Stomach (tissue), 9 donors: ENCODE results near the gene DDHD1. TPM values are rescaled to one million over a fixed set of nuclear protein-coding genes. Genes with fewer than 3 reads are reported as not detected.

Experiments
- DNase-seq, 2 donors: peaks; one replicate each; pipeline versions ENCODE4 v3.0.0 to v3.0.0-alpha.2; 2013 to 2019
- H3K27ac ChIP-seq, 5 donors: fragments of 200-600 bp in 4 of 5; sonication (generic) in 4 of 5; one replicate each; pipeline ENCODE4 v1.5.1; 2013 to 2019; ENCODE audit warnings: mild to moderate bottlenecking in 1 of 5, moderate library complexity in 1 of 5
- H3K27me3 ChIP-seq, 3 donors: fragments of 200-600 bp; sonication (generic); one replicate each; pipeline ENCODE4 v1.5.1; 2017 to 2019; ENCODE audit warnings: mixed run types in 1 of 3
- H3K36me3 ChIP-seq, 4 donors: fragments of 200-600 bp; sonication (generic); 1 replicate in 3 of 4; 2 replicates in 1 of 4; pipeline ENCODE4 v1.5.1; 2016 to 2019
- H3K4me1 ChIP-seq, 4 donors: fragments of 200-600 bp; sonication (generic); one replicate each; pipeline ENCODE4 v1.5.1; 2016 to 2019
- H3K4me3 ChIP-seq, 4 donors: fragments of 200-600 bp; sonication (generic) in 3 of 4; one replicate each; pipeline ENCODE4 v1.5.1; 2016 to 2019; ENCODE audit warnings: mild to moderate bottlenecking in 1 of 4
- H3K9me3 ChIP-seq, 4 donors: fragments of 200-600 bp; sonication (generic); one replicate each; pipeline ENCODE4 v1.5.1; 2016 to 2019
- CTCF ChIP-seq, 7 experiments: fragments of 450-650 bp in 4 of 7; fragments of 200-600 bp in 3 of 7; sonication (generic) in 3 of 7; IDR thresholded peaks; one replicate each; pipeline ENCODE4 v1.5.1; 2016 to 2019; ENCODE audit warnings: antibody characterized with exemption in 7 of 7, control low read depth in 2 of 7, mild to moderate bottlenecking in 1 of 7
- EP300 ChIP-seq: sonication (generic); formaldehyde crosslinking; IDR thresholded peaks from one replicate; pipeline ENCODE4 v1.6.1; 2017; ENCODE audit warnings: antibody characterized with exemption
- POLR2A ChIP-seq, 4 donors: fragments of 450-650 bp; IDR thresholded peaks; one replicate each; pipeline ENCODE4 v1.6.1; 2016; ENCODE audit warnings: antibody characterized with exemption in 4 of 4, control low read depth in 2 of 4, mild to moderate bottlenecking in 1 of 4, moderate library complexity in 1 of 4
- POLR2AphosphoS5 ChIP-seq, 3 donors: sonication (generic); formaldehyde crosslinking; IDR thresholded peaks; one replicate each; pipeline ENCODE4 v1.6.1; 2016; ENCODE audit warnings: antibody characterized with exemption in 3 of 3
- WGBS, 5 donors: extraction: QIAGEN DNeasy Blood & Tissue Kit in 3 of 5; methylation state at CpG; one replicate each; pipeline versions ENCODE4 v1.1.5 to v1.1.7; 2013 to 2018; 5-methylcytosine and 5-hydroxymethylcytosine counted together
- intact Hi-C: fragments of 100-400 bp; cut with DNase I; formaldehyde crosslinking; loops from one replicate; pipeline ENCODE4 v1.15.1; 2023; ENCODE audit warnings: low total_unique reads
- polyA plus RNA-seq, 3 donors: library from polyadenylated mRNA; stranded (reverse); fragments of 200-250 nt; gene quantifications; one replicate each; pipeline ENCODE4 v1.2.3, GENCODE V29; 2013
- total RNA-seq, 5 donors: library from RNA; depleted of rRNA; stranded (reverse); fragments of >200 nt; gene quantifications; one replicate each; pipeline versions ENCODE4 v1.1.0 to v1.2.3, GENCODE V29; 2014 to 2016
- donor health status: healthy with polysubstance abuse.
- donor health status: Bipolar disorder and iron deficiency.
- donor health status: healthy.

Gene DDHD1
- total and polyA plus RNA-seq, 8 donors = 2.1 to 50.7 (median 11.0) TPM

DNA sequence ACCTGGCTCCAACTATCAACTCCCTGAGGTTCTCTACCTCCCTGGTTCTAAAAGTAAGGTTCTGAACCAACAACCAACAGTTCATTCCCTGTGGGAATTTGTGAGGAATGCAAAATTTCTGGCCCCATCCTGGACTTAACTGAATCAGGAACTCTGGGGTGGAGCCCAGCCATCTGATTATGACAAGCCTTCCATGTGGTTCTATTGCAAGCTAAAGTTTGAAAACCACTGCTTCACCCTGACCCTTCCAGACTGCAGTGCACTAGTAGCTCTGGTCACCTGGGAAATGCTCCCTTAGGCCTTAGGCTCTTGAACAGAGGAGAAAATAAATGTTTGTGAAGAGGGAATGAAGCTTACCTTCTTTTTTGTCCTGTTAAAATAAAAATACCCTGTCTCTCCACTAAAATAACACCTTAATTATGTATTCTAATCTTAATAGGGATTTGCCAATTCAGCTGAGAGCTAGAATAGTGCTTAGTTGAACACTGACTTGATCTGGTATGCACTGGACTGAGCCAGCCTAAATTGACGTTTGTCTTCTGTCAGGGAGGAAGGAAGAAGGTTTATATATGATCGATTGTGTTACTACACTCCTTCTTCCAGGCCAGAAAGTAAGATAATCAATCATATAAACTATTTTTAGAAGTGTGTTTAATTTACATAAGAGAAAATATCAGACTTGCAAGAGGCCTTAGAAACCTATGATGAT is 39.1 kb upstream of the DDHD1 start:
- DNase-seq = peak in 1 of 2 donors; percentile 18
- 0 to 16% (median 9%) methylated on average over 2 of the region's 2 CpGs for WGBS, 5 donors
- Histone ChIP-seq H3K27ac (no peak overlapping the region), H3K27me3 (no peaks in the 10 kb centered on the region), H3K4me1 (no peaks in the 10 kb centered on the region), H3K4me3 (no peak overlapping the region), H3K9me3 (no peaks in the 10 kb centered on the region), H3K36me3 (no peaks in the 10 kb centered on the region)
- intact Hi-C loops = no loop called here
- no peak for TF ChIP-seq EP300
- TF ChIP-seq CTCF (IDR thresholded peaks at IDR 0.05) = no peak
- no peak for TF ChIP-seq POLR2A (IDR thresholded peaks at IDR 0.05)
- no peak for TF ChIP-seq POLR2AphosphoS5 (IDR thresholded peaks at IDR 0.05)

GRCh38 chr14:53190938-53191337 is 37.8 kb upstream of the DDHD1 start:
- Histone ChIP-seq H3K4me1 (no peaks in the 10 kb centered on the region), H3K27ac (no peak overlapping the region), H3K4me3 (no peak overlapping the region), H3K9me3 (no peaks in the 10 kb centered on the region), H3K27me3 (no peaks in the 10 kb centered on the region), H3K36me3 (no peaks in the 10 kb centered on the region)
- whole genome bisulfite sequencing, 5 donors = 28 to 51% (median 40%) methylated on average over 2 of the region's 2 CpGs
- intact Hi-C loops = no loop called here
- no peak for DNase-seq
- TF ChIP-seq POLR2A (IDR thresholded peaks at IDR 0.05) (no peak), POLR2AphosphoS5 (IDR thresholded peaks at IDR 0.05) (no peak), EP300 (no peak), CTCF (IDR thresholded peaks at IDR 0.05) (no peak)

DNA sequence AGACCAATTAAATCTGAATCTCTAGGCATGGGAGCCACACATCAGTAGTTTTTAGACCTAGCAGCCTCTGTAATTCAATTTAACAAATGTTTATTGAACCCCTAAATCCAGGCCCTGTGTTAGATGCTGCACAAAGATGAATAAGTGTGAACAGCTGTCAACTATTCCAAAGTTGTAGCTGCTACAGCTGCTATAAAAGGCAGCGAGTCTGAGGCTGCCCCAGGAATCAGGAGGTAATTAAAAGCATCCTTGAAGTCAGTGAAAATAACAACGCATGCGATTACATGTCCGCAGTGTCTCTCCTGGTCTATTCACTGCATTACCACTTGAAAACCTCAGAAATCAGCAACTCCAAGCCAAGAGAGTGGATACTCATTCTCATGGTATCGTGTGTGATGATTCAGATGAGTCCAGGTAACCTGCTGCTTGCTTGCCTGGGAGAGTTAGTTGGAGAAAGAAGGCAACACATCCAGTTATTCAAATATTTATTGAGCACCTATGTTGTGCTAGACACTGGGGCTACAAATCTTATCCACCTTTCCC is 34.9 kb upstream of the DDHD1 start:
- Histone ChIP-seq H3K4me1 (no peaks in the 10 kb centered on the region), H3K4me3 (no peak overlapping the region), H3K27ac (no peak overlapping the region), H3K27me3 (no peaks in the 10 kb centered on the region), H3K36me3 (no peaks in the 10 kb centered on the region), H3K9me3 (no peaks in the 10 kb centered on the region)
- intact Hi-C loops = no loop called here
- WGBS, 5 donors = 80 to 88% (median 83%) methylated on average over 5 of the region's 5 CpGs
- no peak for DNase-seq
- no peak for TF ChIP-seq EP300
- TF ChIP-seq POLR2A (IDR thresholded peaks at IDR 0.05) = no peak
- no peak for TF ChIP-seq CTCF (IDR thresholded peaks at IDR 0.05)
- TF ChIP-seq POLR2AphosphoS5 (IDR thresholded peaks at IDR 0.05) = no peak

DNA sequence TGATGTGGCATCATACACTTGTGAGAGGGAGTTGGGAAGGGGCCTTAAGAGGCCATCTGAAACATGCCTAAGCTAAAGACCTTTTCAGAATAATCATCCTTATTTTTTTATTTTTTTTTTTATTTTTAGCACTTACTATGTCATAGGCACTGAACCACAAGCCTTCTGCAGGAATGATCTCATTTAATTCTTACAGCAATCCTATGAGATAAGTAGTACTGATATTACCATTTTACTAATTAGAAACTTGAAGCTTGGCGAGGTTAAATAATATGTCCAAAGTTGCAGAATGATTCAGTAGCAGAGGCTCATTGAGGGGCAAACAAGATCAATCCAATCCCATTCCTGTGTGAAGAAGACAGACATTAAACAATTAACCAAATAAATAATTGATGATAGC is 33.4 kb upstream of the DDHD1 start:
- Histone ChIP-seq H3K9me3 (no peaks in the 10 kb centered on the region), H3K27me3 (peaks cover 0 to under 1% (median 0%) of the 10 kb centered on the region in 3 donors), H3K27ac (no peak overlapping the region), H3K4me3 (no peak overlapping the region), H3K4me1 (no peaks in the 10 kb centered on the region), H3K36me3 (no peaks in the 10 kb centered on the region)
- 77 to 86% (median 84%) methylated on average over 1 of the region's 1 CpG for WGBS, 5 donors
- intact Hi-C loops = no loop called here
- no peak for TF ChIP-seq POLR2A (IDR thresholded peaks at IDR 0.05)
- no peak for TF ChIP-seq EP300
- no peak for TF ChIP-seq CTCF (IDR thresholded peaks at IDR 0.05)
- TF ChIP-seq POLR2AphosphoS5 (IDR thresholded peaks at IDR 0.05) = no peak
- no peak for DNase-seq
